ENCODE measurements around the gene LTB.

The LTB gene

GRCh38 chr6:31546958-31547726 lies 35.1 kb downstream of the LTB start, which contains the start of gene NFKBIL1 (continued):
- TF ChIP-seq POU6F1 (CRISPR knock-in tag; IDR thresholded peaks at IDR 0.05; ENCODE audit: borderline replicate concordance, low read depth), result peak; percentile 55; the same call in 1 of the 2 replicates

GRCh38 chr6:31546339-31546957 lies 35.8 kb downstream of the LTB start, which contains the start of gene ATP6V1G2:
TSS of gene ATP6V1G2 (minus strand) at chr6:31546608. CDS start at chr6:31546559, 49 bp downstream.
- ATAC-seq, result peak; percentile 81
- TF ChIP-seq ARNTL (CRISPR knock-in tag; IDR thresholded peaks at IDR 0.05; ENCODE audit: borderline replicate concordance, low read depth) (no peak), TCF4 (CRISPR knock-in tag; IDR thresholded peaks at IDR 0.05; ENCODE audit: borderline replicate concordance) (peak; percentile 20; the same call in 1 of the 2 replicates), ZNF70 (CRISPR knock-in tag; IDR thresholded peaks at IDR 0.05) (peak; percentile 61; the same call in 1 of the 2 replicates), PPARA (CRISPR knock-in tag; IDR thresholded peaks at IDR 0.05; ENCODE audit: borderline replicate concordance) (no peak), ZFP3 (CRISPR knock-in tag; IDR thresholded peaks at IDR 0.05) (no peak), PATZ1 (CRISPR knock-in tag; IDR thresholded peaks at IDR 0.05; ENCODE audit: borderline replicate concordance) (no peak)

- TF ChIP-seq PATZ1 (CRISPR knock-in tag; IDR thresholded peaks at IDR 0.05; ENCODE audit: borderline replicate concordance), result no peak
- no peak for TF ChIP-seq ZFP3 (CRISPR knock-in tag; IDR thresholded peaks at IDR 0.05)
- no peak for TF ChIP-seq ISL1 (CRISPR knock-in tag; IDR thresholded peaks at IDR 0.05)
- ATAC-seq, result no peak
Observed at GRCh38 chr6:31545291-31545690, 36.9 kb downstream of the LTB start.

GRCh38 chr6:31544676-31545075 lies 37.5 kb downstream of the LTB start:
- no peak for TF ChIP-seq ZNF8 (CRISPR knock-in tag; IDR thresholded peaks at IDR 0.05)
- no peak for TF ChIP-seq SNAI2 (CRISPR knock-in tag; IDR thresholded peaks at IDR 0.05)
- TF ChIP-seq ZC3H10 (CRISPR knock-in tag; IDR thresholded peaks at IDR 0.05), result no peak
- TF ChIP-seq CSDC2 (CRISPR knock-in tag; IDR thresholded peaks at IDR 0.05), result no peak
- no peak for TF ChIP-seq ARNTL (CRISPR knock-in tag; IDR thresholded peaks at IDR 0.05; ENCODE audit: borderline replicate concordance, low read depth)
- TF ChIP-seq TCF4 (CRISPR knock-in tag; IDR thresholded peaks at IDR 0.05; ENCODE audit: borderline replicate concordance), result no peak
- no peak for TF ChIP-seq ESRRG (CRISPR knock-in tag; IDR thresholded peaks at IDR 0.05)
- TF ChIP-seq PPARA (CRISPR knock-in tag; IDR thresholded peaks at IDR 0.05; ENCODE audit: borderline replicate concordance), result no peak
- TF ChIP-seq PATZ1 (CRISPR knock-in tag; IDR thresholded peaks at IDR 0.05; ENCODE audit: borderline replicate concordance), result no peak

GRCh38 chr6:31543639-31544038 lies 38.6 kb downstream of the LTB start:
- ATAC-seq, result no peak
- TF ChIP-seq TOX (CRISPR knock-in tag; IDR thresholded peaks at IDR 0.05; ENCODE audit: borderline replicate concordance), result no peak
- no peak for TF ChIP-seq ESRRG (CRISPR knock-in tag; IDR thresholded peaks at IDR 0.05)

More at GRCh38 chr6:31544676-31545075, 37.5 kb downstream of the LTB start:
- ATAC-seq, result no peak
